HG03159 (cell line): ENCODE results near the gene PRR3.
A peak's percentile ranks its signal among the peaks of the same experiment; 100 is the strongest.
"Not testable (repeated sequence)": the region's sequence is repeated elsewhere in the genome, so short reads cannot be mapped to it uniquely, and the experiment has no call there.

Experiments
- ATAC-seq: cut with Tn5 transposase; IDR thresholded peaks from one replicate; pipeline ENCODE4 v1.9.1; 2021; ENCODE audit warnings: mild to moderate bottlenecking, moderate library complexity; ENCODE audit not compliant: unreplicated experiment

The PRR3 gene

DNA sequence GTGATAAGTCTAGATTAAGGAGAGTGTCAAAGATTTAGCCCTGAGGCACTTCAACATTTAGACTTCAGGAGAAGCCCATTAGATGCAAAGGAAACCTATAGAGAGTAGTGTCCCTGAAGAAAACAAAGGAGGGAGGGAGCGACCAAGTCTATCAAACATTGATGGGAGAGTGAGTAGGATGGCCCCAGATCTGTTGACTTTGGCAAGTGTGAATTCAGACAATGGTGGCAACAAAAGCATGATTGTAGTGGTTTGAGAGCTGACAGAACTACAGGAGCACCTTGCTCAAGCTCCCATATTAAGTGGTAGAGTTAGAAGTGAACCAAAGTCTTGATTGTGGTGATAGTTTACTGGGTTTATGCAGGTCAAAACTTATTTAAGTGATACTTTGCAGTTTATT lies 13.2 kb downstream of the PRR3 start:
- no peak for ATAC-seq

DNA sequence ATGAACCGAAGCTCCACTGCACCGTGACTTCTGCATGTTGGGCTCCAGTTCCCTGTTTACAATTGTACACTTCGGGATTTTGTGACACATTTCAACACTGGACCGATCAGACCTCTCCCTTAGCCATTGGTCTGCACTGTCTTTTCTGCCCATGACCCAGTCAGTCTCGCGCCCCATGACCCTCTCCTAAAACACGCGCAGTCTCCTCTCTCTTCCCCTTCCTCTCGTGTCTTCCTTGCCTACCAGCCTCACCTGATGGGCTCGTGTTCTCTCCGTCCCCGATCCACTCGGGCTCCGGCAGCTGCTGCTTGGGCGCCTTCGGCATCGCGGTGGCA lies 13.6 kb downstream of the PRR3 start:
- peak; percentile 6 for ATAC-seq

DNA sequence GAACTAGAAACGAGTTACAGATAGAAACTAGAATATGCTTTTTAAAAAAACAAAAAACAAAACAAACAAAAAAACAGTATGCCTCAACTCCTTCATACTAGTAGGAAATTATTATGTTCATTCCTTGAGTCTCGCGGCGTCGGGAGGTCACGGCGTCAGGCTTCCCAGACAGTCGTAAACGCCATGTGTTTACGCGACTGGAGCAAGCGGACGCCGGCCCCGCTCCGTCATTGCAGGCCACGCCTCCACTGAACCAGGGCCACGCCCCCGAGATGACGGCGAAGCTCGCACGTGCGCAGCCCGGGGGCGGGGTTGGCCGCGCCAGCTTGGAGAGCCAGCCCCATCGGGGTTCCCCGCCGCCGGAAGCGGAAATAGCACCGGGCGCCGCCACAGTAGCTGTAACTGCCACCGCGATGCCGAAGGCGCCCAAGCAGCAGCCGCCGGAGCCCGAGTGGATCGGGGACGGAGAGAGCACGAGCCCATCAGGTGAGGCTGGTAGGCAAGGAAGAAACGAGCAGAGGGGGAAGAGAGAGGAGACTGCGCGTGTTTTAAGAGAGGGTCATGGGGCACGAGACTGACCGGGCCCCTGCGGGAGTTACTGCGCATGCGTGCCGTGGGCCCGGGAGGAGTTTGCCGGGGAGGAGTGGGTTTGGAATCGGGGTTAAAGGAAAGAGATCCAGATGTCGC lies 14.1 kb downstream of the PRR3 start, which contains the start of gene ABCF1:
Gene ABCF1 (plus strand): TSS at position 368 of the 687 bp plus-strand sequence. CDS start 46 bp downstream, at position 414.
- peak; percentile 88 for ATAC-seq

DNA sequence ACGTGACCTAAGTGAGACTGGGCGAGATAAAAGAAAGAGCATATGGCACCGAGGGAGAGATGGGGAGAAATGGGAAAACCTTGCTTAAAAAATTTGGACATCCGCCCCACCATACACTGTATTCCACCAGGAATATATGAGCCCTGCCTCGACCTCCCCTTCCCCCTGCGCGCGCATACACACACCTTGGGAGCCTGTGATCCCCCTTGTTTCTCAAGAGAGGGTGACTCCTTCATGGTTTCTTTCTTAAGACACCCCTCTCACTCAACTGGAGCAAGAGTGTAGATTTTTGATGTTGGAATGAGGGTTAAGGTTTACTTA lies 14.6 kb downstream of the PRR3 start:
- no peak for ATAC-seq

DNA sequence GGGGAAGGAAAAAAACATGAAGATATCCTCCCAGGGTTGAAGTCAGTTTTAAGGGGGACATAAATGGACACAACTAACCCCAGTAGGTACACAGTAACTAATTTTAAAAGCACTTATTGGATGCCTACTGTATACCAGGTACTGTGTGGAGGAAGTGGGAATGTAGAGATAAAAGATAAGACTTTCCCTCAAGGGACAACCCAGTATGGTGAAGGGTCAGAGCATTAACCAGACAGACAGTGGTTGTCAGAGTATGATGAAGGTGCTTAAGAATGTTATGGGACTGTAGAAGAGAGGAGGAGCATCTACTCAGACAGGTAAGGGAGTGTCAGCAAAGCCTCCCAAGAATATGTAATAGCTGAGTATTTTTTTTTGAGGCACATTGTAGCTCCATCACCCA lies 15.1 kb downstream of the PRR3 start:
- ATAC-seq: no peak

DNA sequence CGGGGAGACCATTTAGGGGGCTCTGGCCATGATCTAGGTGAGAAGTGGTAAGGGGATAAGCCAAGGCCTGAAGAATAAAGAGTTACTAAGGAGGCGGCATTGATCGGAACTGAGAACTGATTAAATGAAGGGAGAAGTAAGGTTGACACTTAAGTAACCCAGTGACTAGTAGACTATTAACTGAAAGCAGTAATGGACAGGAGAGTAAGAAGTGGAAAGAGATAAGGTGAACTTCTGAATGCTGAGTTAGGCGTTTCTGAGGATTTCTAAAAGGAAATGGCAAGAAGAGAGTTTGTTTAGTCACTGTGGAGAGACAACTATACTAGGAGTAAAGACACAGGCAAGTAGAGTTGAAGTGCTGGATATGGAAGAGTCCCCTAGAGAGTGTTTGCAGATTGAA lies 16.0 kb downstream of the PRR3 start:
- ATAC-seq: no peak

DNA sequence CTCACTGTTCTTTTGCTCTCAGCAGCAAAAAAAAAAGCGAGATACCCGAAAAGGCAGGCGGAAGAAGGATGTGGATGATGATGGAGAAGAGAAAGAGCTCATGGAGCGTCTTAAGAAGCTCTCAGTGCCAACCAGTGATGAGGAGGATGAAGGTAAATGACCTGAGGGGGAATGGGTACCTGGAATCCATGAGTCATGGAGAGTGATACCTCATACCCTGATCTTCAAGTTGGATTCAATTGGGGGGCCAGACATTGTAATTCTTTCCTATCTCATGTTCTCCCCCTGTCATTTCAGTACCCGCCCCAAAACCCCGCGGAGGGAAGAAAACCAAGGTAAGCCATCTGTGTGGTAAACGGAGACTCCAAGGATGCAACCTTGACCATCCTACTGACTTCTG lies 21.0 kb downstream of the PRR3 start:
- no peak for ATAC-seq

DNA sequence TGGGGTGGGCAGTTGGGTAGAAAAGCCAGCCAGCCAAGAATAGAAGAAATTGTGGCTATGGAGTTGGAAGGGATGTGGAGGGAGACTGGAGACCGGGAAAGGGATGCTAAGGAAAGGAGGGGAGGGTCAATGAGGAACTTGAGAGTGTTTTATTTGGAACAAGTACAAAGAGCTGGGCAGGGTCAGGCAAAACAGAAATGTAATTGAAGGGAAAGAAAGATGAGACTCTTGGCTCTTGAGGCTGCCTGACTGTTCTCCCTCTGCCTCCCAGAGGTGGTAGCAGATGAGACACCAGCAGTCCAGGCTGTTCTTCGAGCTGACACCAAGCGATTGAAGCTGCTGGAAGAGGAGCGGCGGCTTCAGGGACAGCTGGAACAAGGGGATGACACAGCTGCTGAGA lies 26.8 kb downstream of the PRR3 start:
- no peak for ATAC-seq

DNA sequence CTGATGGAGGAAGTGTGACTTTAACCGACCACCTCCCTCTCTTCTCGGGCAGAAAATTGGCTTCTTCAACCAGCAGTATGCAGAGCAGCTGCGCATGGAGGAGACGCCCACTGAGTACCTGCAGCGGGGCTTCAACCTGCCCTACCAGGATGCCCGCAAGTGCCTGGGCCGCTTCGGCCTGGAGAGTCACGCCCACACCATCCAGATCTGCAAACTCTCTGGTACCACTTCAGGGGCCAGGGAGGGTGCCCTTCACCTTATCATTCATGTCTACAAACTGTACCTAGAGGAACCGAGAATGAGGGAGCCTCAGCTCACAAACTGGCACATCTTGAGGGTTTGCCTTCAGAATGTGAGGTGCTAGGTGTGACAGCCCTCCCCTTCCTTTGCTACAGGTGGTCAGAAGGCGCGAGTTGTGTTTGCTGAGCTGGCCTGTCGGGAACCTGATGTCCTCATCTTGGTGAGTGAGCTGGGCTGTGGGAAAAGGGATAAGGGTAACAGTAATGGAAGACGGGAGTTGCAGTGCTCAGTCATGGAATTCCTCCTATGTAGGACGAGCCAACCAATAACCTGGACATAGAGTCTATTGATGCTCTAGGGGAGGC lies 32.8 kb downstream of the PRR3 start:
- no peak for ATAC-seq

DNA sequence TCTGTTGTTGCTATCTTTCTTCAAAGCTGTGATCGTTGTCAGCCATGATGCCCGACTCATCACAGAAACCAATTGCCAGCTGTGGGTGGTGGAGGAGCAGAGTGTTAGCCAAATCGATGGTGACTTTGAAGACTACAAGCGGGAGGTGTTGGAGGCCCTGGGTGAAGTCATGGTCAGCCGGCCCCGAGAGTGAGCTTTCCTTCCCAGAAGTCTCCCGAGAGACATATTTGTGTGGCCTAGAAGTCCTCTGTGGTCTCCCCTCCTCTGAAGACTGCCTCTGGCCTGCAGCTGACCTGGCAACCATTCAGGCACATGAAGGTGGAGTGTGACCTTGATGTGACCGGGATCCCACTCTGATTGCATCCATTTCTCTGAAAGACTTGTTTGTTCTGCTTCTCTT lies 33.4 kb downstream of the PRR3 start:
- no peak for ATAC-seq

DNA sequence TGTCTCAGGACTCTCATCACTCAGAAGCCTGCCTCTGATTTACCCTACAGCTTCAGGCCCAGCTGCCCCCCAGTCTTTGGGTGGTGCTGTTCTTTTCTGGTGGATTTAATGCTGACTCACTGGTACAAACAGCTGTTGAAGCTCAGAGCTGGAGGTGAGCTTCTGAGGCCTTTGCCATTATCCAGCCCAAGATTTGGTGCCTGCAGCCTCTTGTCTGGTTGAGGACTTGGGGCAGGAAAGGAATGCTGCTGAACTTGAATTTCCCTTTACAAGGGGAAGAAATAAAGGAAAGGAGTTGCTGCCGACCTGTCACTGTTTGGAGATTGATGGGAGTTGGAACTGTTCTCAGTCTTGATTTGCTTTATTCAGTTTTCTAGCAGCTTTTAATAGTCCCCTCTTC lies 33.9 kb downstream of the PRR3 start:
- ATAC-seq: no peak

DNA sequence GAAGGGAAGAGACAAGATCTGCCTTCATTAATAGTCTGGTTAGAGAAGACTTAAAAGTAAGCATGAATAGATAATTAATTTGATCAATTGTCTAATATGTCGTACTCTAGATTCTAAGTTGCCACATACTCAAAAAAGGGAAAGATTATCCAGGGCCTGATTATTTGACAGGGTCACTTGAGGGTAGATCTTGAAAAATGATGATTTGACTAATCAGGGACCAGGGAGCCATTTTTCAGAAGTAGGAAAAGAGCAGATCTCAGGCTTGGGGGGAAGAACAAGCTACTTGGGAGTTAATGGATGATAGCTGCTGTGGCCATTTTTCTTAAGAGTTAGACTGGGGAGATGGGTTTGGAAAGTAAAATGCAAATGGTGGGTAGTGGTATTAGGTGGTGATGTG lies 35.2 kb downstream of the PRR3 start:
- no peak for ATAC-seq

DNA sequence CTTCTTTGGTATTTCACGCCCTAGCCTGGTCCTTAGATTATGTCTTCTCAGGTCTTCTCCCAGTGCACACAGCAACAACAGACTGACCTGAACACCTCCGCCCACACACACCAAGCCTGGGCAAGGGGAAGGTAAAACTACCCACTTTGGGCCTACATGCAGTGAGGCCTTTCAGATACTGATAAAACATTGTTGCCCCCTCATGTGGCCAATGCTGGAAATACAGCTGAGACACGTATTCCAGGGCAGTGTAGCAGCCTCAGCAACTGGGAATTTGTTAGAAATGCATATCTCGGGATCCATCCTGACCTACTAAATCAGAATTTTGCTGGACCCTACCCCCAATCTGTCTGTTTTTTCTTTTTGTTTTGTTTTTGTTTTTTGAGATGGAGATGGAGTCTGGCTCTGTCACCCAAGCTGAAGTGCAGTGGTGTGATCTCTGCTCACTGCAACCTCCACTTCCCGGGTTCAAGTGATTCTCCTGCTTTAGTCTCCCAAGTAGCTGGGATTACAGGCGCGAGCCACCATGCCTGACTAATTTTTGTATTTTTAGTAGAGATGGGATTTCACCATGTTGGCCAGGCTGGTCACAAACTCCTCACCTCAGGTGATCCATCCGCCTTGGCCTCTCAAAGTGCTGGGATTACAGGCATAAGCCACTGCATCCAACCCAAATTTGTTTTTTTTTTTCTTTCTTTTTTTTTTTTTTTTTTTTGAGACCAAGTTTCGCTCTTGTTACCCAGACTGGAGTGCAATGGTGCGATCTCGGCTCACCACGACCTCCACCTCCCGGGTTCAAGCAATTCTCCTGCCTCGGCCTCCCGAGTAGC lies 40.4 kb downstream of the PRR3 start:
- not testable (repeated sequence) for ATAC-seq

DNA sequence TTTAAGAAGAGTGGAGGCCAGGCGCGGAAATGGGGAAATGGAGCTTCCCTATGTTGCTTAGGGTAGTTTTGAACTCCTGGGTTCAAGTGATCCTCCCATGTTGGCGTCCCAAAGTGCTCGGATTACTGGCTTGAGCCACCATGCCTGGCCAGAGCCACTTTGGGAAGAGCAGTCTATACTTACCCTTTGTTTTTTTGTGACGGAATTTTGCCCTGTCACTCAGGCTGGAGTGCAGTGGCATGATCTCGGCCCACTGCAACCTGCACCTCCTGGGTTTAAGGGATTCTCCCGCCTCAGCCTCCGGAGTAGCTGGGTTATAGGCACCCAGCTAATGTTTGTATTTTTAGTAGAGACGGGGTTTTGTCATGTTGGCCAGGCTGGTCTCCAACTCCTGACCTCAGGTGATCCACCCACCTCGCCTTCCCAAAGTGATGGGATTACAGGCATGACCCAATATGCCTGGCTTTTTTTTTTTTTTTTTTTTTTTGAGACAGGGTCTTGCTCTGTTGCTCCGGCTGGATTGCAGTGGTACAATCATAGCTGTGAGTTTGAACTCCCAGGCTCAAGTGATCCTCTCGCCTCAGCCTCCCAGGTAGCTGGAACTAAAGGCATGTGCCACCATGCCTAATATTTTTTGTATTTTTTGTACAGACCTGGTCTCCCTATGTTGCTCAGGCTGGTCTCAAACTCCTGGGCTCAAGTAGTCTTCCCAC lies 42.0 kb downstream of the PRR3 start:
- no peak for ATAC-seq

DNA sequence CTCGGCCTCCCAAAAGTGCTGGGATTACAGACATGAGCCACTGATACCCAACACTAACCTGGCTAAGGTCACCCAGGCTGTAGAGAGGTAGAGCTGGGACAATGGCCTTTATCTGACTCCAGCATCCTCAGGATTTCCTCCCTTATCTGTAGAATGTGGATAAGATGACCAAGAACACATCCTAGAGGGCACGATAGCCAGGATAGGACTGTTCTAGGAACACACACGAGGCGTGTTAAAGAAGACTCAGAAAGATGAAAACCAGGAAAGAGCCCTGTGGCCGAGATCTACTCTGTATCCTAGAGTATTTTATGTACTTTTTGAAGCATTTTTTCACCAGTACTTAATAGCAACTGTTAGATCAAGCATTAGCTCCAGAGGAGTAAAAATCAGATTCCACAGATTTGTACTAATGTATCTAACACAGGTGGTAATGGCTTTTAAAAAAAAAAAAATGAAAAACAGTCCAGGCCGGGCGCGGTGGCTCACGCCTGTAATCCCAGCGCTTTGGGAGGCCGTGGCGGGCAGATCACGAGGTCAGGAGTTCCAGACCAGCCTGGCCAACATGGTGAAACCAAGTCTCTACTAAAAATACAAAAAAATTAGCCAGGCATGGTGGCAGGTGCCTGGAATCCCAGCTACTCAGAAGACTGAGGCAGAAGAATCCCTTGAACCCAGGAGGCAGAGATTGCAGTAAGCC lies 42.7 kb downstream of the PRR3 start:
- ATAC-seq: no peak

DNA sequence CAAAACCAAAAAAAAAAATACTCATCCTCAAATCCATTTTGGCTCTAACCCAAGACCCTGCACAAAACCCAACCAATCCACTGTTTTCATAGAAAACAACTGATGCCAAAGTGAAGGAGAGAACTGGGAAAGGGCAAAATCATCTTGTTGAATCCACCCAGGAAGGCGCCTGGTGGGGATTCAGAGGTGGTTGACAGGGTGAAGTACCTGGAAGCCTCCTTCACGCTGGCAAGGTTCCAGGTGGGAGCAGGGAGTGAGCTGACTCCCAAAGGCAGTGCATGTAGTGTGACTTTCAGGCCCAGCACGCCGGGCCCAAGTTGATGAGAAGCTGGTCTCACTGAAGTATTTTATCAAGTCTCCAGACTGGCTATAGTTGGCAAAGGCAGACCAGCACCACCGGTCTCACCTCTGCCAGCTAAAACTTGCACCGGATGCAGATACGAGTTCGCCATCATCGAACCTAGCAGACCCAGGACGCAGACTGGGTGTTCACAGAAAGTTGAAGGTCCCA lies 43.4 kb downstream of the PRR3 start:
- no peak for ATAC-seq

DNA sequence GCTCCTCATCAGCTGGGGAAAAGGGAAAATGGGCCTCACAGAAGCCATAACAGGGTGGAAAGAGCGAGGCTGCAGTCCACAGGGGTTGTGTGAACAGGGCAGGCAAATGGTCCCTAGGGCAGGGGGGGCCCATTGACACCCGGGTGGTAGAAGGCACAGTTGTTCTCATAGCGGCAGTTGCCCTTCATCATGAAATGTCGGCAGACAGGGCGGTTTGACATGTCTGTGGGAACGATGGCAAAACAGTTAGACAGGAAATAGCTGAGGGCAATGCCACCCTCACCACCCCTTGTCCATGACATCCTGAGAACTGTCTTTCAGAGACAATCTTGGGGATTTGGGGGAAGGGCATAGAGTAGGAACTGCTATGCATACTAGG lies 44.3 kb downstream of the PRR3 start:
- ATAC-seq: no peak

DNA sequence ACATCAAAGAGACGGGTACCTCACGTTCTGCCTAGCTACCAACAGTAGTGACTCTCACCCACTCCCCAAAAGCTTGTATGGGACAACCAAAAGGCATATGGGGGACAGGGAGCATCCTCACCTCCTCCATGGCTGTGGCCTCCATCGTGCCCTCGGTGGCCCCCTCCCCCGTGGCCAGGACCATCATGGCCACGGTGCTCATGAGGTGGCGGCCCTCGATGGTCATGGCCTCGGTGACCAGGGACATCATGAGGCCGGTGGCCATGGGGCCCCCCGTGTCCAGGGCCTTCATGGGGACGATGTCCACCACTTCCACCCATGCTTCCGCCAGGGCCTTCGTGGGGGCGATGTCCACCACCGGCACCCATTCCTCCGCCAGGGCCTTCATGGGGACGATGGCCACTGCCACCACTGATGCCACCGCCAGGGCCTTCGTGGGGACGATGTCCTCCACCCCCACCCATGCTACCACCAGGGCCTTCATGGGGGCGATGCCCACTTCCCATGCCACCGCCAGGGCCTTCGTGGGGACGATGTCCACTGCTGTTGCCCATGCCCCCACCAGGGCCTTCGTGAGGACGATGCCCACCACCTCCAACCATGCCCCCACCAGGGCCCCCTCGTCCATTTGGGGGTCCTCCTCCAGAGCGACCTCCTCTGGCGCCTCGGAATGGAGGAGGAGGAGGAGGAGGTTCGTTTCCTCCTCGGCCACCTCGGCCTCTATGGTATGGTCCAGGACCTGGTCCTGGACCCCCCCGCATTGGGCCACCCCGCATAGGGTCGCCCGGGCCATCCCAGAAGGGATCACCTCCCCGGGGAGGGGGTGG lies 44.9 kb downstream of the PRR3 start:
- no peak for ATAC-seq

DNA sequence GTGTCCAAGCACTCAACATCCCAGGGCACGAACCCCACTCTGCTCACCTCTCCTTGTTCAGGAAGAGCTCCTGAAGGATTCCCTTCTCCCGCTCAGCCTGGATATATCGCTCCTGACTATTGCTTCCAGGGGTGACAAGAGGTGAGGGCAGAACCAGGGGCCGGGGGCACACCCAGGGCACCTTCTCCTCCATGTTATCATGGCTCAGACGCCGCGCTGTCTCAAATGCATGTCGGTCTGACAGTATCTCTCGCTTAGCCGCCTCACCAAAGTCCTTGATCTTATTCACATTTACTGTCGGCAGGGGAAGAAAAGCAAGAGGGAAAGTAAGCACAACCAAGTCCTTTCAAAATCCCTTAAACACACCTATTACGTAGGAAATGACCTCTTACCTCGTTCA lies 46.9 kb downstream of the PRR3 start:
- ATAC-seq: no peak

DNA sequence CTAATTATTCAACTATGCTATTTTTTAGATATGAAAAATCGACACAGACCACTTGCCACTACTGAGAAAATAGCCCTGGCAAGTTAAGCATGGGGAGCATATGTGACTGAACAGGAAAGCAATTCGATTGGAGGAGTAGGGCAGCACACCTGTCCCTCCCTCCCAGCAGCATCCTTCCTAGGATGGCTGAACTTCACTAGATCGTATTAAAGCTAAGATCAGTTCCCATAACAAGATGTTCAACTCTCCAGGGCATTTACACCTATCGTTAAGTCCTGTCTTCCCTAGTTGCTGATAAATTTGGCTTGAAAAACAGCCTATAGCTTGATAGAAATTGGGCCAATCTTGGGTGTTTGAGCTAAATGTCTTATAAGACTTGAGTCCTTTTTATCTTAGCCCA lies 53.0 kb downstream of the PRR3 start:
- no peak for ATAC-seq
